Measurements from ENCODE around the gene ZNF407.
"Not testable (repeated sequence)": the region's sequence is repeated elsewhere in the genome, so short reads cannot be mapped to it uniquely, and the experiment has no call there.

The ZNF407 gene

GRCh38 chr18:74944676-74945075 is 347.0 kb downstream of the ZNF407 start:
- no peak for DNase-seq

DNA sequence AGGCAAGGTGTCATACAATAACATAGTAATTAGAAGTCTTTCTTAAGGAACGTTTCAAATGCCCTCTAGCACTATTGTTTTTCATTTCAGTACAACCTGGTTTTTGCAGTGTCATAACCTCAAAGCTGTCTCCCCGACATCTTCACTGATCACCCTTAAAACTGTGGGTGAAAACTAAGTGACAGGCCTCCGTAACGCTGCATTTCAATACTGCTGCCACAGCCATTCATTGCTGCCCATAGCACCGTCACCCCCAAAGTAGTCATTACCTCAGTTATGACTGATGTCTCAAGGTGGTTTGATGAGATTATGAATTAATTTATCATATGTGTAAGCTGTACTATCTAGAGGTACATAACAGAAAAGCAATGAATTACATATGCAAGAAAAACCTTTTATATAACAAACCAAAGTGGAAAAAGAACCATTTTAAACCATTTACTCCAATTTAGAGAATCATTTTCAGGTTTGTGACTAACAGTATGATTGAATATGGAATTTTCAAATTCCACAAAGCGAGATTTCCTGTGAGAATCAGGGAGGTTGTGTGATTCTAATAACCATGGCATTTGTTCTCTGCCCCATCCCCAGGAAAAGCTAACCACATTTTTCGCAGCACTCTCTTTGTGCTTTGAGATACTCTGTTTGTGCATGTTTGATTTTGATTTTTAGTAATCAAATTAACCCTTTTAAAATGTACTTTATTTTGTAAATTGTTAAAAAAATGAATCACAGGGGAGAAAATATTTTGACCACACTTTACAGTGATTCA is 348.3 kb downstream of the ZNF407 start:
- DNase-seq = no peak

- DNase-seq = no peak
These were observed 349.1 kb downstream of the ZNF407 start for GRCh38 chr18:74946646-74947375.

DNA sequence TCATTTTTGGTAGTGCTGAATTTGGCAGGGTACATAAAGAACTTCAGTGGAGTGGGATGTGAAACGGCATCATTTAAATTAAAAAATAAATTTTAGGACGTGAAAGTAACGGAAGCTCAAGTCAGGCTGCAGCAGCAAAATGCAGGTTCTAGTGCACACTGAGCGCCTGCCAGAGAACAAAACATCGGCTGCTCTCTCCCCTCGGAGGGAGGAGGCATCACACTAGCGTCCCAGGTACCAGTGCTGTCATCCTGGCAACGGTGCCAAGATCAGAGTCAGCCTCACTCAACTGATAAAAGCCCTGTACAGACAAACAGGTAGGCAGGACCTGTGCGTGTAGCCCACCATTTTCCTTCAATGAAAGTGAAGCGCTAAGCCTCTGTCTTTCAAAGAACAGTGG is 349.7 kb downstream of the ZNF407 start:
- no peak for DNase-seq

GRCh38 chr18:74947875-74948274 is 350.2 kb downstream of the ZNF407 start:
- no peak for DNase-seq

GRCh38 chr18:74949611-74950010 is 351.9 kb downstream of the ZNF407 start:
- no peak for DNase-seq

DNA sequence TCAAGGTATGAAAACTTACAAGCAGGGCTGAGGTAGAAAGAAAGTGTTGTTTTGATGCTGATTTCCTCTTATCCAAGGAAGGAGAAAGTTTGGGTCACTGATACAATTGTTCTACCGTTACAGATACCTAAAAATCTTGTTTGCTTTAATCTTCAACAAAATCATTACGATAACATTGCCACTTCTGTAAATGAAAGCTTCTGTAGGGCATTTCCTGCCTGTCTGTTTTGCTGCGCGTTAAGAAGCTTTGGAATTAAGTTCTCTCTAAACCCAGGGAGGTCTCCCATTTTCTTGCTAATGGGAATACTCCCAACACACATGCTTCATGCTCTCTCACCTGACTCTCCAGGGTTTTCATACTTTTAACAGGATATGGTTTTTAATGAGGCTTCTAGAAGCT is 352.8 kb downstream of the ZNF407 start:
- no peak for DNase-seq

- no peak for DNase-seq
These were observed 353.6 kb downstream of the ZNF407 start for GRCh38 chr18:74951165-74951760.

DNA sequence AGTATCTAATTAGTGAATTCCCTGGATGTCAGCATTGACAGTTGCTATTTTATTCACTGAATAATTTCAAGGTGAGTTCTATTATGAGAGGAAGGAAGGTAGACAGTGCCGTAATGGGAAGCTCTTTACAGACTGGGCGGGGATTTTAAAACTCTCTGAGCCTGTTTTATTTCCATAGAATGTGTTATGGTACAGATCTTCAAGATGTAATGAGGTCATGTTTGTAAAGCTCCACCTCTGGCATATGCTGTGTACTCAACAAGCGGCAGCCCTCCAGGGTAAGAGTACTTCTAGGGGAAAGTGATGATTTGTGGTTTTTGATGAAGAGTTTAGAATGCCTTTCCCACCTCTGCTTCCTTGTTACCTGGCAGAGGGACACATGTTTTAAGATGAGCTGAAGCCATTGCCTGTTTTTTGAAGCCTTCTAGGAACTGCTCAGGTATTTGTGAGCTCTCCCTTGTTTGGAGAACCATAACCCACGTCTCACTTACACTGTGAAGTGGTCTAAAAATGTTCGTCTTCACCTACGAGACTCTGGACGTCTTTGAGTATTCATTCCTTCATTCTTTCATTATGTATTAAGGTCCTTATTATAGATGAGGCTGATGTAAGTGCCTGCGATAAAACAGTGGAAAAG is 360.0 kb downstream of the ZNF407 start:
- no peak for DNase-seq

GRCh38 chr18:74959216-74959615 is 361.5 kb downstream of the ZNF407 start:
- no peak for DNase-seq

GRCh38 chr18:74961596-74961995 is 363.9 kb downstream of the ZNF407 start:
- no peak for DNase-seq

DNA sequence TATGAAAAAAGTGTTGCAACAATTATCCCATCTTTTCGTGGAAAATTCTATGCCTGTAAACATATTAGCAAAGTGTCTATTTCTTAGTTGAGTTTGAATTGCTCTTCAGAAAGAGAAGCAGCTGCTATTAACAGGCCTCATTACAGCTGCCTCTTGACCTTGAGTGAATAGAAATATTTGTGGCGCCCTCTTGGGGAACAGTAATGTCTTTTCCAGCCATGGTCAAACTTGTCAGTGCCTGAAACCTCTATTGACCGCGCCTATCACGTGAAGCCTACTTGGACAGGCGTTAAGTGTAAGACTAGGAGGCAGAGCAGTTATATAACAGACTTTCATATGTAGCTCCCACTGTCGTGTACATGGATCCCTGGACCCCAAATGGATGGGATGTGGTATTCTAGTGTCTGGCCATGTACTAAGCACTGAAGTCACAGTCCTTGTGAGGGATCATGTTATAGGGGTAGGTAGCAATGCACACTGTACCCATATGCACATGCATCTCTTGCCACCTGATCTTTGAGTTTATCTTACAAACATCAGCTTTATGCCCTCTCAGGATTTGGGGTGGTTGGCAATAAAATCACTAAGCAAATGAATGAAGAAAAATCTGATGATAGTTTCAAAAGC is 366.3 kb downstream of the ZNF407 start:
- no peak for DNase-seq

GRCh38 chr18:74965682-74966081 is 368.0 kb downstream of the ZNF407 start:
- no peak for DNase-seq

DNA sequence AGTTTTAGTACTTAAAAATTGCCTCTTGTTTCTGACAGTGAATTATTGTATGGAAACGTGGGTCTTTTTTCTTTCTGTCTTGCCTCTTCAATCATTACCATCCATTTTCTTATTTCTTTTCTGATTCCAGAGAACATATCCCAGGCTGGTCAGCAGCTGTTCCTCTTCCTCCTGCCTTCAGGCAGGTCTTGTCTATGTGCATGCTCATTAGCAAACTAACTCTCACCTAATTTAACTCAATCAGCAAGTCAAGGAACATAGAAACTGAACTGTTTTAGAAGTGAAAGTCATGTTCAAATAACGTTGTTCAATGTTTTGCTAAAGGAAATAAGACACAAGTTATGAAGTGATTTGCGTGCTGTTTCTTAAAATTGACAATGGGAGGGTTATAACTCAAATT is 369.8 kb downstream of the ZNF407 start:
- DNase-seq = no peak

- no peak for DNase-seq
These were observed 370.3 kb downstream of the ZNF407 start for GRCh38 chr18:74967979-74968378.

DNA sequence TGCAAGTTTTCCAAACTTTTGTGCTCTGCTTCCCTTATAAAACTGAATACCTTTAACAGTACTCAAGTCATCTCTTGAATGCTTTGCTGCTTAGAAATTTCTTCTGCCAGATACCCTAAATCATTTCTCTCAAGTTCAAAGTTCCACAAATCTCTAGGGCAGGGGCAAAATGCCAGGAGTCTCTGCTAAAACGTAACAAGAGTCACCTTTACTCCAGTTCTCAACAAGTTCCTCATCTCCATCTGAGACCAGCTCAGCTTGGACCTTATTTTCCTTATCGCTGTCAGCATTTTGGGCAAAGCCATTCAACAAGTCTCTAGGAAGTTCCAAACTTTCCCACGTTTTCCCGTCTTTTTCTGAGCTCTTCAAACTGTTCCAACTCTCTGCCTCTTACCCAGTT is 373.7 kb downstream of the ZNF407 start:
- DNase-seq = not testable (repeated sequence)

- DNase-seq = not testable (repeated sequence)
These were observed 374.1 kb downstream of the ZNF407 start for GRCh38 chr18:74971776-74972175.

GRCh38 chr18:74972354-74972753 is 374.7 kb downstream of the ZNF407 start:
- no peak for DNase-seq

- no peak for DNase-seq
These were observed 377.3 kb downstream of the ZNF407 start for GRCh38 chr18:74975001-74975400.

GRCh38 chr18:74976331-74976909 is 378.8 kb downstream of the ZNF407 start:
- DNase-seq = no peak

- no peak for DNase-seq
These were observed 379.4 kb downstream of the ZNF407 start for GRCh38 chr18:74977041-74977440.

DNA sequence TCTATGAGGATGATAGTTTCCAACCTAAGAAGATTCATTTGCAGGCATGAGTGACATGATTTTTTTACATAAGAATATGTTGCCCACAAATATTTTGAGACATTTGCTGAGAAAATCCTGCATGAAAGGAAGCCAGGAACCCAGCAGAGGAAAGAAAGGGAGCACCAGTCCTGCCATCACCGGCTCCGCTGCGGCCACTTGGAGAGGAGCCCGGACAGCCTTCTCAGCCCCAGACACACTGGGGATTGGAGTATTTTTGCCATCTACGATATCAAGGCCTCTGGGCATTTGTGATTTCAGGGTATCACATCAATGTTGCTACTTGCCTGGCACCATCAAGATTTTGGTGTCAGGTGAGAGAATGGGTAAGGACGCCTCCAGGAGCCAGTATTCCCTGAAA is 383.0 kb downstream of the ZNF407 start:
- no peak for DNase-seq

- no peak for DNase-seq
These were observed 383.8 kb downstream of the ZNF407 start for GRCh38 chr18:74981476-74981875.

Measured in activated T-cell treated with anti-CD3 and anti-CD28 coated beads, Interleukin-2, amount 50 U/mL, for 48 hours (primary cell).